Smooth muscle cell (in vitro differentiated cells): ENCODE data around the gene TRPM3. TPM values are rescaled to one million over a fixed set of nuclear protein-coding genes. Genes with fewer than 3 reads are reported as not detected.

Source experiments
- DNase-seq: peaks from one replicate; lab custom pipeline; 2025; ENCODE audit not compliant: unreplicated experiment; lab: John Stamatoyannopoulos, UW
- H2AFZ ChIP-seq: fragments of 200-600 bp; sonication (generic); 2 replicates; pipeline ENCODE4 v1.6.0; 2016; ENCODE audit warnings: antibody characterized with exemption, low read depth, mild to moderate bottlenecking
- H3F3A ChIP-seq: fragments of 200-600 bp; sonication (generic); 2 replicates; pipeline ENCODE4 v1.6.0; 2017; ENCODE audit warnings: antibody characterized with exemption, low read depth
- H3K27ac ChIP-seq: fragments of 200-600 bp; sonication (generic); 2 replicates; pipeline ENCODE4 v1.5.1; 2016; ENCODE audit warnings: low read depth, mild to moderate bottlenecking
- H3K27me3 ChIP-seq: fragments of 200-600 bp; sonication (generic); 2 replicates; pipeline ENCODE4 v1.6.1; 2016; ENCODE audit warnings: low read depth, mild to moderate bottlenecking
- H3K36me3 ChIP-seq: fragments of 200-600 bp; sonication (generic); 2 replicates; pipeline ENCODE4 v1.5.1; 2016; ENCODE audit warnings: low read depth
- H3K4me1 ChIP-seq: fragments of 200-600 bp; sonication (generic); 2 replicates; pipeline ENCODE4 v1.5.1; 2016; ENCODE audit warnings: low read depth
- H3K4me2 ChIP-seq: fragments of 200-600 bp; sonication (generic); 2 replicates; pipeline ENCODE4 v1.6.0; 2016; ENCODE audit warnings: mild to moderate bottlenecking
- H3K4me3 ChIP-seq: fragments of 200-600 bp; sonication (generic); 2 replicates; pipeline ENCODE4 v1.5.1; 2016; ENCODE audit warnings: mild to moderate bottlenecking
- H3K79me2 ChIP-seq: fragments of 200-600 bp; sonication (generic); 2 replicates; pipeline ENCODE4 v1.6.0; 2016; ENCODE audit warnings: low read depth, mild to moderate bottlenecking
- H3K9ac ChIP-seq: fragments of 200-600 bp; sonication (generic); 2 replicates; pipeline ENCODE4 v1.6.0; 2016; ENCODE audit warnings: low read depth
- H3K9me3 ChIP-seq: fragments of 200-600 bp; sonication (generic); replicated peaks from 2 replicates; pipeline ENCODE4 v1.5.1; 2016; ENCODE audit warnings: low read depth
- H4K20me1 ChIP-seq: fragments of 200-600 bp; sonication (generic); 2 replicates; pipeline ENCODE4 v1.6.0; 2016; ENCODE audit warnings: low read depth
- CTCF ChIP-seq: fragments of 200-600 bp; sonication (generic); IDR thresholded peaks from 2 replicates; pipeline ENCODE4 v1.5.1; 2017; ENCODE audit warnings: borderline replicate concordance, mild to moderate bottlenecking, antibody characterized with exemption; ENCODE audit not compliant: insufficient read depth, poor library complexity, severe bottlenecking
- WGBS: methylation state at CpG from one replicate; pipeline ENCODE4 v1.1.7; 2016; ENCODE audit warnings: low lambda C conversion rate; 5-methylcytosine and 5-hydroxymethylcytosine counted together
- polyA plus RNA-seq: library from polyadenylated mRNA; unstranded; fragments of >200 nt; fragmentation: Nextera tagmentation; extraction: Ambion mirVana; gene quantifications from 2 replicates; pipeline ENCODE4 v1.2.1, GENCODE V29; 2016
- total RNA-seq: library from RNA; depleted of rRNA; stranded (reverse); fragments of >200 nt; gene quantifications from 2 replicates; pipeline ENCODE4 v1.2.3, GENCODE V29; 2014

The TRPM3 gene
- total and polyA plus RNA-seq, 2 experiments from 2014 or later, result not detected

- H3K79me2 ChIP-seq, result no peaks in the 10 kb centered on the region
- no peak overlapping the region for H2AFZ ChIP-seq
- WGBS, result 66% methylated on average over 4 of the region's 4 CpGs
- H3K9me3 ChIP-seq, result no peaks in the 10 kb centered on the region
- H3K9ac ChIP-seq, result no peak overlapping the region
- TF ChIP-seq CTCF, result no peak
- H3K4me1 ChIP-seq, result no peaks in the 10 kb centered on the region
- no peak overlapping the region for H3K4me2 ChIP-seq
- DNase-seq, result no peak
- H3K4me3 ChIP-seq, result no peak overlapping the region
- no peaks in the 10 kb centered on the region for H3F3A ChIP-seq
- H3K36me3 ChIP-seq, result no peaks in the 10 kb centered on the region
- no peaks in the 10 kb centered on the region for H4K20me1 ChIP-seq
- H3K27ac ChIP-seq, result no peak overlapping the region
- H3K27me3 ChIP-seq, result no peaks in the 10 kb centered on the region
Observed at GRCh38 chr9:70753311-70753710, 368.1 kb downstream of the TRPM3 start.

- no peak for DNase-seq
- no peaks in the 10 kb centered on the region for H3K79me2 ChIP-seq
- H3K27ac ChIP-seq, result no peak overlapping the region
- no peak overlapping the region for H3K9ac ChIP-seq
- no peak overlapping the region for H3K4me2 ChIP-seq
- H2AFZ ChIP-seq, result no peak overlapping the region
- H3K36me3 ChIP-seq, result no peaks in the 10 kb centered on the region
- H3K27me3 ChIP-seq, result no peaks in the 10 kb centered on the region
- no peak overlapping the region for H3K4me3 ChIP-seq
- H3F3A ChIP-seq, result no peaks in the 10 kb centered on the region
- H3K4me1 ChIP-seq, result no peaks in the 10 kb centered on the region
- no peaks in the 10 kb centered on the region for H4K20me1 ChIP-seq
- no peaks in the 10 kb centered on the region for H3K9me3 ChIP-seq
- 78% methylated on average over 2 of the region's 2 CpGs for WGBS
- no peak for TF ChIP-seq CTCF
Observed at GRCh38 chr9:70749066-70749465, 372.4 kb downstream of the TRPM3 start.

- DNase-seq, result no peak
- 53% methylated on average over 2 of the region's 2 CpGs for WGBS
- no peaks in the 10 kb centered on the region for H3K9me3 ChIP-seq
- no peak for TF ChIP-seq CTCF
- no peak overlapping the region for H3K27ac ChIP-seq
- H3K9ac ChIP-seq, result no peak overlapping the region
- H3K27me3 ChIP-seq, result no peaks in the 10 kb centered on the region
- no peak overlapping the region for H2AFZ ChIP-seq
- H3K4me2 ChIP-seq, result no peak overlapping the region
- no peaks in the 10 kb centered on the region for H3K79me2 ChIP-seq
- no peaks in the 10 kb centered on the region for H3F3A ChIP-seq
- no peaks in the 10 kb centered on the region for H3K36me3 ChIP-seq
- H3K4me1 ChIP-seq, result no peaks in the 10 kb centered on the region
- no peaks in the 10 kb centered on the region for H4K20me1 ChIP-seq
- H3K4me3 ChIP-seq, result no peak overlapping the region
Observed at GRCh38 chr9:70747261-70747718, 374.1 kb downstream of the TRPM3 start.

- Histone ChIP-seq H3K9ac (no peak overlapping the region), H2AFZ (no peak overlapping the region), H3K4me1 (no peaks in the 10 kb centered on the region), H3K79me2 (no peaks in the 10 kb centered on the region), H3K4me2 (no peak overlapping the region), H4K20me1 (no peaks in the 10 kb centered on the region), H3K27me3 (no peaks in the 10 kb centered on the region), H3K36me3 (no peaks in the 10 kb centered on the region), H3K27ac (no peak overlapping the region), H3K9me3 (no peaks in the 10 kb centered on the region), H3K4me3 (no peak overlapping the region), H3F3A (no peaks in the 10 kb centered on the region)
- no peak for DNase-seq
- TF ChIP-seq CTCF, result no peak
Observed at GRCh38 chr9:70746760-70747159, 374.7 kb downstream of the TRPM3 start.
